GM12878 (cell line): ENCODE data around the gene EIF5A. TPM values are rescaled to one million over a fixed set of nuclear protein-coding genes. Genes with fewer than 3 reads are reported as not detected.

Experiments
- BHLHE40 ChIP-seq, 2 experiments: fragments of 450-650 bp in 1 of 2; IDR thresholded peaks; 2 replicates each; pipeline ENCODE4 v1.6.1; 2011 to 2017; ENCODE audit warnings: low read depth in 2 of 2, borderline replicate concordance in 1 of 2, improper control_type of control experiment in 1 of 2, low read length in 1 of 2, mild to moderate bottlenecking in 1 of 2
- IKZF1 ChIP-seq: fragments of 450-650 bp; conservative IDR thresholded peaks from 2 replicates; pipeline ENCODE4 v1.6.1; 2017; ENCODE audit warnings: antibody characterized with exemption, mild to moderate bottlenecking
- IRF3 ChIP-seq: fragments of 450-650 bp; IDR thresholded peaks from 2 replicates; pipeline ENCODE4 v1.6.1; 2014; ENCODE audit warnings: mild to moderate bottlenecking
- KAT2A ChIP-seq: conservative IDR thresholded peaks from 2 replicates; pipeline ENCODE4 v1.6.1; 2011; ENCODE audit warnings: low read depth, low read length; ENCODE audit not compliant: control insufficient read depth
- MTA3 ChIP-seq: IDR thresholded peaks from 2 replicates; pipeline ENCODE4 v1.6.1; 2012; ENCODE audit warnings: low read length, inconsistent platforms, borderline replicate concordance
- NFYA ChIP-seq: IDR thresholded peaks from 2 replicates; pipeline ENCODE4 v1.6.1; 2011; ENCODE audit warnings: low read depth, mild to moderate bottlenecking, low read length, improper control_type of control experiment, borderline replicate concordance
- NR2F1 ChIP-seq: fragments of 450-650 bp; conservative IDR thresholded peaks from 2 replicates; pipeline ENCODE4 v1.6.1; 2017; ENCODE audit warnings: mild to moderate bottlenecking
- PAX5 ChIP-seq: IDR thresholded peaks from 2 replicates; pipeline ENCODE4 v1.6.1; 2011; ENCODE audit warnings: low read depth, low read length, borderline replicate concordance
- POLR2AphosphoS5 ChIP-seq: IDR thresholded peaks from 2 replicates; pipeline ENCODE4 v1.6.1; 2011; ENCODE audit warnings: mild to moderate bottlenecking, low read length, inconsistent platforms
- RAD21 ChIP-seq: IDR thresholded peaks from 2 replicates; pipeline ENCODE4 v1.6.1; 2011; ENCODE audit warnings: mild to moderate bottlenecking, low read depth, low read length, moderate library complexity; ENCODE audit not compliant: insufficient read depth
- RELA ChIP-seq: fragments of 450-650 bp; IDR thresholded peaks from 2 replicates; pipeline ENCODE4 v1.8.0; 2014; ENCODE audit warnings: borderline replicate concordance; ENCODE audit not compliant: partially characterized antibody
- SMARCA5 ChIP-seq: fragments of 450-650 bp; IDR thresholded peaks from 2 replicates; pipeline ENCODE4 v1.6.1; 2017; ENCODE audit warnings: mild to moderate bottlenecking
- YY1 ChIP-seq: IDR thresholded peaks from 2 replicates; pipeline ENCODE4 v1.6.1; 2011; ENCODE audit warnings: low read depth, mild to moderate bottlenecking, low read length
- polyA plus RNA-seq, 11 experiments: library from polyadenylated mRNA; depleted of rRNA in 4 of 11; unstranded in 6 of 11; stranded (reverse) in 5 of 11; fragments of >200 nt; fragmentation: Nextera tagmentation in 4 of 11; fragmentation: Illumina TruSeq in 1 of 11; extraction: Ambion mirVana in 4 of 11; extraction: Trizol in 1 of 11; gene quantifications; 1 replicate in 1 of 11; 2 replicates in 10 of 11; pipeline versions ENCODE4 v1.2.1 to v1.2.3, GENCODE V29; 2011 to 2016; ENCODE audit warnings: inconsistent platforms in 2 of 11, missing spikeins in 2 of 11, low read depth in 1 of 11
- total RNA-seq, 4 experiments: library from RNA; depleted of rRNA in 3 of 4; stranded (reverse); fragments of >200 nt in 3 of 4; fragmentation: Illumina TruSeq in 1 of 4; extraction: Trizol in 1 of 4; gene quantifications; 2 replicates each; pipeline versions ENCODE4 v1.2.1 to v1.2.3, GENCODE V29; 2013 to 2021

The EIF5A gene
- total and polyA plus RNA-seq, 10 of the 15 experiments (the other 5 are each of a cell fraction or from before 2014, with no cell fraction given): 26.5 to 1,792 (median 944) TPM

- peak; percentile 33 for TF ChIP-seq RELA
- no peak for TF ChIP-seq NFYA
- peak; percentile 46; the same call in 1 of the 2 replicates for TF ChIP-seq PAX5
- peak in 1 of 2 experiments; percentile 33; a peak in 2 of 4 replicates for TF ChIP-seq BHLHE40 (IDR thresholded peaks at IDR 0.05; ENCODE audit: borderline replicate concordance in 1 of 2, low read depth in 2 of 2, low read length in 1 of 2)
- peak; percentile 54 for TF ChIP-seq IKZF1
- peak; percentile 77; the same call in 1 of the 2 replicates for TF ChIP-seq YY1
- TF ChIP-seq RAD21: peak; percentile 90
- no peak for TF ChIP-seq POLR2AphosphoS5
- TF ChIP-seq SMARCA5: peak; percentile 84; the same call in 1 of the 2 replicates
- peak; percentile 43; the same call in 1 of the 2 replicates for TF ChIP-seq IRF3
- no peak for TF ChIP-seq MTA3
- no peak for TF ChIP-seq KAT2A
- TF ChIP-seq NR2F1: peak; percentile 68
- TF ChIP-seq, all 136 proteins: peak for 23
Measured at GRCh38 chr17:7280519-7281073, 26.8 kb upstream of the EIF5A start (continued).
